GM23338 (cell line): Measurements from ENCODE around the gene SH3TC1. TPM values are rescaled to one million over a fixed set of nuclear protein-coding genes. Genes with fewer than 3 reads are reported as not detected.

ENCODE experiments used
- ATAC-seq: fragments of 200-7000 bp; cut with Tn5 transposase; 3 replicates; pipeline ENCODE4 v1.9.1; 2020
- DNase-seq: peaks from one replicate; pipeline ENCODE4 v3.0.0-alpha.2; 2015; ENCODE audit warnings: low spot score
- H2AFZ ChIP-seq: fragments of 200-600 bp; sonication (generic); 2 replicates; pipeline ENCODE4 v1.8.0; 2016; ENCODE audit warnings: antibody characterized with exemption, mild to moderate bottlenecking, moderate library complexity
- H3F3A ChIP-seq: fragments of 200-600 bp; sonication (generic); replicated peaks from 2 replicates; pipeline ENCODE4 v1.8.0; 2017; ENCODE audit warnings: antibody characterized with exemption, mixed run types, low read depth
- H3K27ac ChIP-seq: fragments of 200-600 bp; sonication (generic); 2 replicates; pipeline ENCODE4 v1.6.1; 2016; ENCODE audit warnings: low read depth
- H3K27me3 ChIP-seq: fragments of 200-600 bp; sonication (generic); 2 replicates; pipeline ENCODE4 v1.8.0; 2016; ENCODE audit warnings: mild to moderate bottlenecking, mixed run types, moderate library complexity; ENCODE audit not compliant: insufficient read depth
- H3K36me3 ChIP-seq: fragments of 200-600 bp; sonication (generic); 2 replicates; pipeline ENCODE4 v1.8.0; 2016; ENCODE audit warnings: mild to moderate bottlenecking; ENCODE audit not compliant: insufficient read depth
- H3K4me1 ChIP-seq: fragments of 200-600 bp; sonication (generic); 2 replicates; pipeline ENCODE4 v1.8.0; 2016; ENCODE audit warnings: mild to moderate bottlenecking, moderate library complexity; ENCODE audit not compliant: insufficient read depth
- H3K4me2 ChIP-seq: fragments of 200-600 bp; sonication (generic); 2 replicates; pipeline ENCODE4 v1.7.1; 2017; ENCODE audit warnings: mixed run types
- H3K4me3 ChIP-seq: fragments of 200-600 bp; sonication (generic); 2 replicates; pipeline ENCODE4 v1.6.1; 2016; ENCODE audit warnings: mixed run types
- H3K79me2 ChIP-seq: fragments of 200-600 bp; sonication (generic); replicated peaks from 2 replicates; pipeline ENCODE4 v1.8.0; 2017; ENCODE audit warnings: mild to moderate bottlenecking; ENCODE audit not compliant: insufficient read depth
- H3K9me2 ChIP-seq: fragments of 200-600 bp; sonication (generic); 2 replicates; pipeline ENCODE4 v1.8.0; 2017; ENCODE audit not compliant: insufficient read depth
- H4K20me1 ChIP-seq: fragments of 200-600 bp; sonication (generic); replicated peaks from 2 replicates; pipeline ENCODE4 v1.8.0; 2017; ENCODE audit warnings: mild to moderate bottlenecking; ENCODE audit not compliant: insufficient read depth
- H3K27ac Mint-ChIP-seq: 2 replicates; pipeline ENCODE4 v1.8.0; 2020; ENCODE audit warnings: inconsistent platforms, mild to moderate bottlenecking, moderate library complexity, mixed read lengths
- H3K27me3 Mint-ChIP-seq: 3 replicates; pipeline ENCODE4 v1.8.0; 2022; ENCODE audit warnings: low read depth, mild to moderate bottlenecking, moderate library complexity, mixed read lengths, inconsistent platforms; ENCODE audit not compliant: insufficient read depth, poor library complexity
- H3K36me3 Mint-ChIP-seq: 3 replicates; pipeline ENCODE4 v1.8.0; 2021; ENCODE audit warnings: low read depth, mild to moderate bottlenecking, inconsistent platforms, moderate library complexity, mixed read lengths
- H3K4me1 Mint-ChIP-seq: 3 replicates; pipeline ENCODE4 v1.8.0; 2020; ENCODE audit warnings: mild to moderate bottlenecking, inconsistent platforms, mixed read lengths
- H3K4me3 Mint-ChIP-seq: 3 replicates; pipeline ENCODE4 v1.8.0; 2021; ENCODE audit warnings: moderate library complexity, mild to moderate bottlenecking, inconsistent platforms, mixed read lengths
- H3K9me3 Mint-ChIP-seq: 3 replicates; pipeline ENCODE4 v1.8.0; 2020; ENCODE audit warnings: moderate library complexity, mild to moderate bottlenecking, inconsistent platforms, mixed read lengths
- CTCF ChIP-seq, 2 experiments: fragments of 200-600 bp in 1 of 2; sonication (generic) in 1 of 2; conservative IDR thresholded peaks; 2 replicates each; pipeline versions ENCODE4 v1.5.1 to v1.6.1; 2016 to 2017; ENCODE audit warnings: antibody characterized with exemption in 2 of 2, low read depth in 2 of 2, mild to moderate bottlenecking in 2 of 2, moderate library complexity in 1 of 2
- EZH2 ChIP-seq: fragments of 200-600 bp; sonication (generic); IDR thresholded peaks from one replicate; pipeline ENCODE4 v1.8.0; 2017; ENCODE audit warnings: antibody characterized with exemption, mild to moderate bottlenecking, low read depth; ENCODE audit not compliant: unreplicated experiment
- EZH2phosphoT487 ChIP-seq: fragments of 200-600 bp; sonication (generic); IDR thresholded peaks from one replicate; pipeline ENCODE4 v1.8.1; 2018; ENCODE audit warnings: antibody characterized with exemption; ENCODE audit not compliant: unreplicated experiment
- ZNF462 ChIP-seq: fragments of 250-450 bp; sonication (Bioruptor Pico); IDR thresholded peaks from 2 replicates; pipeline ENCODE4 v1.5.0; 2020; ENCODE audit warnings: mild to moderate bottlenecking, moderate library complexity
- polyA plus RNA-seq: library from polyadenylated mRNA; unstranded; fragments of >200 nt; fragmentation: Nextera tagmentation; extraction: Ambion mirVana; gene quantifications from 2 replicates; pipeline ENCODE4 v1.2.1, GENCODE V29; 2016
- total RNA-seq: library from RNA; depleted of rRNA; stranded (reverse); fragments of >200 nt; shearing (Covaris generic); gene quantifications from 2 replicates; pipeline ENCODE4 v1.2.3, GENCODE V29; 2014
- TF ChIP-seq, protein P1 (sequence below): IDR thresholded peaks from one replicate; pipeline ENCODE4 v1.6.1; 2018; ENCODE audit warnings: antibody characterized with exemption; ENCODE audit not compliant: unreplicated experiment

SH3TC1 gene
- total and polyA plus RNA-seq, 2 experiments from 2014 or later, result 0.07 TPM; not detected in 1

DNA sequence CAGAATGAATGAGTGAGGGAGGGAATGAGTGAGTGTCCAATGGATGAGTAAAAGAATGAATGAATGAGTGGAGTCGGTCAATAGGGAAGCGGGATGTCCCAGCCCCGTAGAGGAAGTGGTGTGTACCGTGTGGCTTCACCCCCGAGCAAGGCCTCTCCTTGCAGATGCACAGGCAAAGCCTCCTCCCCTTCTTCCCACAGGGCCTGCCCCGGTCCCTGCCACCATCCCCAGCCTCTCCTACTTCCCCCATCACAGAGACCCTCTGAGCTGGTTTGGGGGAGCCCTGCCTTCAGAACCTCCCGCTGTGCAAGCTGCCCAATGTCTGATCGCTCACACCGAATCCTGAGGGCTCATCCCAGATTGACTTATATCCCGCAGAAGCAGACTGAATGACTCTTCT is 84.1 kb downstream of the SH3TC1 start (continued):
- TF ChIP-seq ZNF462 (CRISPR knock-in tag) (no peak), EZH2phosphoT487 (no peak), EZH2 (no peak)
- TF ChIP-seq, protein P1, sequence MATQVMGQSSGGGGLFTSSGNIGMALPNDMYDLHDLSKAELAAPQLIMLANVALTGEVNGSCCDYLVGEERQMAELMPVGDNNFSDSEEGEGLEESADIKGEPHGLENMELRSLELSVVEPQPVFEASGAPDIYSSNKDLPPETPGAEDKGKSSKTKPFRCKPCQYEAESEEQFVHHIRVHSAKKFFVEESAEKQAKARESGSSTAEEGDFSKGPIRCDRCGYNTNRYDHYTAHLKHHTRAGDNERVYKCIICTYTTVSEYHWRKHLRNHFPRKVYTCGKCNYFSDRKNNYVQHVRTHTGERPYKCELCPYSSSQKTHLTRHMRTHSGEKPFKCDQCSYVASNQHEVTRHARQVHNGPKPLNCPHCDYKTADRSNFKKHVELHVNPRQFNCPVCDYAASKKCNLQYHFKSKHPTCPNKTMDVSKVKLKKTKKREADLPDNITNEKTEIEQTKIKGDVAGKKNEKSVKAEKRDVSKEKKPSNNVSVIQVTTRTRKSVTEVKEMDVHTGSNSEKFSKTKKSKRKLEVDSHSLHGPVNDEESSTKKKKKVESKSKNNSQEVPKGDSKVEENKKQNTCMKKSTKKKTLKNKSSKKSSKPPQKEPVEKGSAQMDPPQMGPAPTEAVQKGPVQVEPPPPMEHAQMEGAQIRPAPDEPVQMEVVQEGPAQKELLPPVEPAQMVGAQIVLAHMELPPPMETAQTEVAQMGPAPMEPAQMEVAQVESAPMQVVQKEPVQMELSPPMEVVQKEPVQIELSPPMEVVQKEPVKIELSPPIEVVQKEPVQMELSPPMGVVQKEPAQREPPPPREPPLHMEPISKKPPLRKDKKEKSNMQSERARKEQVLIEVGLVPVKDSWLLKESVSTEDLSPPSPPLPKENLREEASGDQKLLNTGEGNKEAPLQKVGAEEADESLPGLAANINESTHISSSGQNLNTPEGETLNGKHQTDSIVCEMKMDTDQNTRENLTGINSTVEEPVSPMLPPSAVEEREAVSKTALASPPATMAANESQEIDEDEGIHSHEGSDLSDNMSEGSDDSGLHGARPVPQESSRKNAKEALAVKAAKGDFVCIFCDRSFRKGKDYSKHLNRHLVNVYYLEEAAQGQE, result no peak

DNA sequence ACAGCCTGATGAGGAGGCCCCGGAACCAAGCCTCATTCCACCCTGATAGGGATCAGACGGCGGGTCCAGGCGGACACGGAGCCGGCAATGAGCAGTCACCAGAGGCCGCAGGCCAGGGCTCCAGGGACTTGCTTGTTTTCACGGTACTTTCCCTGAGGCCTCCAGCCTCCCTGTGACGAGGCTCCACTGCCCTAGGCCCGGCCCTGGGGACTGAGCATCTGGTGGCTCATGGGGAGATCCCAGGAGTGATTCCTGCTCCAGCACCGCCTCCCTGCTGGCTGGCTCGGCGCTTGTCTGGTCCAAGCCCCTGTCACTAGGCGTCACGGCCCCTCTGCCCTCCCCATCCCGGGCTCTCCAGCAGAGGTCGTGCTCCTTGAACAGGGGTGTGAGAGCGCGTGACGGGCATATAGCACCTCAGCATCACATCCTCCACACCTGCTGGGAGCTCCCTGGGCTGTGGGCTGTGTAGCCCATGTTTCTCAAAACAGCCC is 84.6 kb downstream of the SH3TC1 start:
- peak in 1 of 2 experiments; percentile 52; a peak in 3 of 4 replicates for TF ChIP-seq CTCF (conservative IDR thresholded peaks at IDR 0.05; ENCODE audit: low read depth in 2 of 2)
- TF ChIP-seq, protein P1, result no peak
- H3K27me3 Mint-ChIP-seq, result peaks cover 6% of the 10 kb centered on the region

More for the DNA sequence above, 84.6 kb downstream of the SH3TC1 start:
- Mint-ChIP-seq H3K36me3 (no peaks in the 10 kb centered on the region), H3K9me3 (no peaks in the 10 kb centered on the region), H3K4me1 (peaks cover 2% of the 10 kb centered on the region; the same call in 1 of the 3 replicates), H3K4me3 (no peak overlapping the region), H3K27ac (no peak overlapping the region)
- DNase-seq (peak; percentile 44), ATAC-seq (peak; percentile 72)
- Histone ChIP-seq H2AFZ (no peak overlapping the region), H3F3A (no peaks in the 10 kb centered on the region), H3K27ac (no peak overlapping the region), H3K4me1 (no peaks in the 10 kb centered on the region), H3K4me3 (no peak overlapping the region), H3K27me3 (no peaks in the 10 kb centered on the region), H4K20me1 (no peaks in the 10 kb centered on the region; the same call in 1 of the 2 replicates), H3K4me2 (no peak overlapping the region), H3K9me2 (no peaks in the 10 kb centered on the region), H3K79me2 (no peaks in the 10 kb centered on the region), H3K36me3 (no peaks in the 10 kb centered on the region)
